HG02970 (cell line): Measurements from ENCODE around the gene EDC4.

Source experiments
- ATAC-seq: cut with Tn5 transposase; IDR thresholded peaks from one replicate; pipeline ENCODE4 v1.9.1; 2021; ENCODE audit warnings: mild to moderate bottlenecking, moderate library complexity, moderate number of reproducible peaks; ENCODE audit not compliant: unreplicated experiment, low FRiP score

The EDC4 gene

GRCh38 chr16:67874372-67874771 is 1.5 kb downstream of the EDC4 start:
- no peak for ATAC-seq

GRCh38 chr16:67877064-67877463 is 4.2 kb downstream of the EDC4 start:
- ATAC-seq = no peak

GRCh38 chr16:67878232-67878631 is 5.4 kb downstream of the EDC4 start:
- ATAC-seq = no peak

- ATAC-seq = no peak
Measured at GRCh38 chr16:67878846-67879245, 6.0 kb downstream of the EDC4 start.

GRCh38 chr16:67879462-67879861 is 6.6 kb downstream of the EDC4 start:
- ATAC-seq = no peak

GRCh38 chr16:67879936-67880335 is 7.1 kb downstream of the EDC4 start:
- no peak for ATAC-seq

GRCh38 chr16:67880584-67880983 is 7.7 kb downstream of the EDC4 start:
- ATAC-seq = no peak

- ATAC-seq = no peak
Measured at GRCh38 chr16:67881621-67882161, 8.8 kb downstream of the EDC4 start.

- ATAC-seq = no peak
Measured at GRCh38 chr16:67882374-67883145, 9.7 kb downstream of the EDC4 start.

- ATAC-seq = no peak
Measured at GRCh38 chr16:67883146-67883871, 10.5 kb downstream of the EDC4 start.

- no peak for ATAC-seq
Measured at GRCh38 chr16:67883872-67884261, 11.0 kb downstream of the EDC4 start.

GRCh38 chr16:67884684-67885083 is 11.8 kb downstream of the EDC4 start, which contains the start of gene NRN1L:
Gene NRN1L, plus strand, starts transcription at chr16:67884885. Its CDS starts 19 bp downstream, at chr16:67884904.
- no peak for ATAC-seq

GRCh38 chr16:67885545-67885944 is 12.7 kb downstream of the EDC4 start:
- no peak for ATAC-seq

- ATAC-seq = no peak
Measured at GRCh38 chr16:67885976-67886375, 13.1 kb downstream of the EDC4 start.

- ATAC-seq = no peak
Measured at GRCh38 chr16:67886387-67886786, 13.5 kb downstream of the EDC4 start.

GRCh38 chr16:67888331-67888730 is 15.5 kb downstream of the EDC4 start:
- ATAC-seq = no peak

- no peak for ATAC-seq
Measured at GRCh38 chr16:67892375-67892774, 19.5 kb downstream of the EDC4 start.

- peak; percentile 77 for ATAC-seq
Measured at GRCh38 chr16:67892899-67893742, 20.3 kb downstream of the EDC4 start, which contains the start of gene PSKH1. Gene PSKH1, plus strand, starts transcription at chr16:67893254. Its CDS starts 15,496 bp downstream, at chr16:67908750.

GRCh38 chr16:67893743-67894399 is 21.0 kb downstream of the EDC4 start:
- peak; percentile 3 for ATAC-seq

- ATAC-seq = no peak
Measured at GRCh38 chr16:67897231-67897630, 24.4 kb downstream of the EDC4 start.
